PC-9 (cell line): ENCODE results near the gene OXT. TPM values are rescaled to one million over a fixed set of nuclear protein-coding genes. Genes with fewer than 3 reads are reported as not detected.
"Not testable (repeated sequence)": the region's sequence is repeated elsewhere in the genome, so short reads cannot be mapped to it uniquely, and the experiment has no call there.

Experiments
- Bru-seq: library from RNA; stranded (reverse); fragments of 400-500 nt; gene quantifications from one replicate; lab custom pipeline; 2021; lab: Mats Ljungman, UMichigan
- BruChase-seq, 2 experiments: library from RNA; stranded (reverse); fragments of 400-500 nt; gene quantifications; one replicate each; lab custom pipeline; 2021; lab: Mats Ljungman, UMichigan
- BruUV-seq: library from RNA; stranded (reverse); fragments of 400-500 nt; replicated peaks from 2 replicates; lab custom pipeline; 2021; lab: Mats Ljungman, UMichigan
- CTCF ChIA-PET: fragments of 300-600 bp; sonication (Branson Sonifier 250); formaldehyde crosslinking; loops from one replicate; lab custom pipeline; 2022; ENCODE audit warnings: antibody characterized with exemption; lab: Charles Lee
- POLR2A ChIA-PET: fragments of 300-600 bp; sonication (Branson Sonifier 250); formaldehyde crosslinking; loops from one replicate; lab custom pipeline; 2022; ENCODE audit warnings: antibody characterized with exemption; ENCODE audit not compliant: unreplicated experiment; lab: Charles Lee
- DNase-seq, 2 experiments: peaks; one replicate each; pipeline versions ENCODE4 v3.0.0 to v3.0.0-alpha.2; 2015 to 2022; ENCODE audit warnings: mixed read lengths in 1 of 2
- H2AFZ ChIP-seq: fragments of 200-600 bp; sonication (generic); 2 replicates; pipeline ENCODE4 v1.8.1; 2017; ENCODE audit warnings: antibody characterized with exemption
- H3F3A ChIP-seq: fragments of 200-600 bp; sonication (generic); 2 replicates; pipeline ENCODE4 v1.8.1; 2017; ENCODE audit warnings: antibody characterized with exemption, mild to moderate bottlenecking, low read depth; ENCODE audit not compliant: insufficient read depth
- H3K27ac ChIP-seq: fragments of 200-600 bp; sonication (generic); 2 replicates; pipeline ENCODE4 v1.6.1; 2016; ENCODE audit warnings: mixed run types
- H3K27me3 ChIP-seq: fragments of 200-600 bp; sonication (generic); 2 replicates; pipeline ENCODE4 v1.6.1; 2016; ENCODE audit warnings: low read depth, mixed run types; ENCODE audit not compliant: insufficient read depth
- H3K36me3 ChIP-seq: fragments of 200-600 bp; sonication (generic); 2 replicates; pipeline ENCODE4 v1.6.1; 2016; ENCODE audit warnings: low read depth, mixed run types
- H3K4me1 ChIP-seq: fragments of 200-600 bp; sonication (generic); replicated peaks from 2 replicates; pipeline ENCODE4 v1.6.1; 2016; ENCODE audit warnings: mixed run types; ENCODE audit not compliant: insufficient read depth
- H3K4me2 ChIP-seq: fragments of 200-600 bp; sonication (generic); 2 replicates; pipeline ENCODE4 v1.6.1; 2017; ENCODE audit warnings: mixed run types
- H3K4me3 ChIP-seq: fragments of 200-600 bp; sonication (generic); 2 replicates; pipeline ENCODE4 v1.6.1; 2016; ENCODE audit warnings: mixed run types
- H3K79me2 ChIP-seq: fragments of 200-600 bp; sonication (generic); 2 replicates; pipeline ENCODE4 v1.6.1; 2017; ENCODE audit warnings: low read depth, mixed run types
- H3K9me2 ChIP-seq: fragments of 200-600 bp; sonication (generic); 2 replicates; pipeline ENCODE4 v1.8.1; 2017; ENCODE audit warnings: mild to moderate bottlenecking; ENCODE audit not compliant: insufficient read depth
- H3K9me3 ChIP-seq: fragments of 200-600 bp; sonication (generic); 2 replicates; pipeline ENCODE4 v1.8.1; 2016; ENCODE audit warnings: low read depth; ENCODE audit not compliant: insufficient read depth
- H4K20me1 ChIP-seq: fragments of 200-600 bp; sonication (generic); 2 replicates; pipeline ENCODE4 v1.8.1; 2017; ENCODE audit not compliant: insufficient read depth
- EZH2 ChIP-seq: fragments of 200-600 bp; sonication (generic); IDR thresholded peaks from 2 replicates; pipeline ENCODE4 v1.8.0; 2017; ENCODE audit warnings: antibody characterized with exemption, low read depth
- intact Hi-C: fragments of 100-400 bp; cut with micrococcal nuclease; formaldehyde crosslinking; loops from one replicate; pipeline ENCODE4 v1.10.0; 2022; ENCODE audit not compliant: unreplicated experiment
- long read RNA-seq: library from polyadenylated mRNA; stranded (forward); transcript quantifications from one replicate; pipeline ENCODE4 v2.0.0, GENCODE V29; 2022
- total RNA-seq: library from RNA; stranded (reverse); gene quantifications from 2 replicates; pipeline ENCODE4 v1.2.3, GENCODE V29; 2021
- TF ChIP-seq, protein P1 (sequence below): fragments of 200-600 bp; sonication (generic); conservative IDR thresholded peaks from 2 replicates; pipeline ENCODE4 v1.6.1; 2017; ENCODE audit warnings: mixed run types, antibody characterized with exemption, mild to moderate bottlenecking, moderate library complexity

OXT gene
- total RNA-seq (not detected in 2 replicates), Bru-seq, nascent RNA (not detected), BruChase-seq, experiment 1, labeled RNA remaining after a 2-hour chase (not detected), BruChase-seq, experiment 2, labeled RNA remaining after a 6-hour chase (not detected)
- long read RNA-seq = 0 reads

GRCh38 chr20:3071610-3072529 lies at the start of gene OXT:
Gene OXT (plus strand): TSS chr20:3071620. CDS start chr20:3071656, 36 bp downstream.
- BruUV-seq = no TSS peak
- no peaks in the 10 kb centered on the region for H3K9me2 ChIP-seq
- H3K9me3 ChIP-seq = no peaks in the 10 kb centered on the region
- ChIA-PET POLR2A (no interaction called here), CTCF (interaction anchor here (0.5 kb wide), 1 partner anchor 18 kb away, joined by 6 read pairs; no protein-coding TSS in a partner anchor)
- H2AFZ ChIP-seq = no peak within 1 kb of the TSS
- no peak within 1 kb of the TSS for H3K4me2 ChIP-seq
- no peaks in the 10 kb centered on the region for H4K20me1 ChIP-seq
- no peak for TF ChIP-seq EZH2
- TF ChIP-seq, protein P1, sequence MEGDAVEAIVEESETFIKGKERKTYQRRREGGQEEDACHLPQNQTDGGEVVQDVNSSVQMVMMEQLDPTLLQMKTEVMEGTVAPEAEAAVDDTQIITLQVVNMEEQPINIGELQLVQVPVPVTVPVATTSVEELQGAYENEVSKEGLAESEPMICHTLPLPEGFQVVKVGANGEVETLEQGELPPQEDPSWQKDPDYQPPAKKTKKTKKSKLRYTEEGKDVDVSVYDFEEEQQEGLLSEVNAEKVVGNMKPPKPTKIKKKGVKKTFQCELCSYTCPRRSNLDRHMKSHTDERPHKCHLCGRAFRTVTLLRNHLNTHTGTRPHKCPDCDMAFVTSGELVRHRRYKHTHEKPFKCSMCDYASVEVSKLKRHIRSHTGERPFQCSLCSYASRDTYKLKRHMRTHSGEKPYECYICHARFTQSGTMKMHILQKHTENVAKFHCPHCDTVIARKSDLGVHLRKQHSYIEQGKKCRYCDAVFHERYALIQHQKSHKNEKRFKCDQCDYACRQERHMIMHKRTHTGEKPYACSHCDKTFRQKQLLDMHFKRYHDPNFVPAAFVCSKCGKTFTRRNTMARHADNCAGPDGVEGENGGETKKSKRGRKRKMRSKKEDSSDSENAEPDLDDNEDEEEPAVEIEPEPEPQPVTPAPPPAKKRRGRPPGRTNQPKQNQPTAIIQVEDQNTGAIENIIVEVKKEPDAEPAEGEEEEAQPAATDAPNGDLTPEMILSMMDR = no peak
- no peak within 1 kb of the TSS for H3K27ac ChIP-seq
- H3K4me1 ChIP-seq = peaks cover 55% of the 10 kb centered on the region
- H3F3A ChIP-seq = peaks cover 46% of the 10 kb centered on the region
- H3K4me3 ChIP-seq = no peak within 1 kb of the TSS
- H3K36me3 ChIP-seq = no peaks in the 10 kb centered on the region
- H3K79me2 ChIP-seq = no peaks in the 10 kb centered on the region
- DNase-seq = no peak
- intact Hi-C loops = no loop called here
- H3K27me3 ChIP-seq = no peaks in the 10 kb centered on the region

DNA sequence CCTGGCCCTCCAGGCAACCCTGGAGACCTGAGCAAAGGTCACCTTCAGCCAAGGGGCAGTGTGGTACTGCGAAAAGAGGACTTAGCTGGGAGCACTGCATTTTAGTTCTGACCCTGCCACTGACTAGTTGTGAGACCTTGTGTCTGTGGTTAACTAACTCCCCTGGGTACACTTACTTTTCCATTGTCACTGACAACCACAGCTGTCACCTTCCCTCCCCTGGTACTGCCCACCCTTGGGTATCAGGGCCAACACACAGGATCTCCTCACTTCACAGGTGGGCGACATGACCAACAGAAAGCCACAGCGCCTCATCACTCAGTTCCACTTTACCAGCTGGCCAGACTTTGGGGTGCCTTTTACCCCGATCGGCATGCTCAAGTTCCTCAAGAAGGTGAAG lies 49.6 kb upstream of the OXT start:
- no peak overlapping the region for H3K4me3 ChIP-seq
- H3K9me2 ChIP-seq = no peaks in the 10 kb centered on the region
- H3K4me2 ChIP-seq = no peak overlapping the region
- no peak for DNase-seq
- H4K20me1 ChIP-seq = no peaks in the 10 kb centered on the region
- peaks cover 8% of the 10 kb centered on the region; the same call in 1 of the 2 replicates for H3K36me3 ChIP-seq
- BruUV-seq = no TSS peak
- no peaks in the 10 kb centered on the region for H3K79me2 ChIP-seq
- no peaks in the 10 kb centered on the region for H3K4me1 ChIP-seq
- CTCF ChIA-PET = no interaction called here
- H3K27me3 ChIP-seq = no peaks in the 10 kb centered on the region
- H3F3A ChIP-seq = no peaks in the 10 kb centered on the region
- intact Hi-C loops = no loop called here
- no peak overlapping the region for H3K27ac ChIP-seq
- POLR2A ChIA-PET = no interaction called here
- TF ChIP-seq EZH2 = no peak
- TF ChIP-seq, protein P1 = no peak
- no peaks in the 10 kb centered on the region for H3K9me3 ChIP-seq
- H2AFZ ChIP-seq = no peak overlapping the region

GRCh38 chr20:3022559-3023490 lies 48.6 kb upstream of the OXT start:
- BruUV-seq, CTCF ChIA-PET, H3K79me2 ChIP-seq, H3F3A ChIP-seq, H4K20me1 ChIP-seq, H3K27me3 ChIP-seq, H3K36me3 ChIP-seq, H3K9me3 ChIP-seq, H3K4me1 ChIP-seq, DNase-seq, H3K27ac ChIP-seq, H2AFZ ChIP-seq, H3K4me2 ChIP-seq, H3K9me2 ChIP-seq, intact Hi-C loops, H3K4me3 ChIP-seq, POLR2A ChIA-PET: not testable (repeated sequence)
